Peyer's patch (tissue), 4 donors: ENCODE data around the gene OXCT1.

ENCODE experiments used
- POLR2A ChIP-seq, 2 donors: fragments of 450-650 bp; IDR thresholded peaks; one replicate each; pipeline ENCODE4 v1.5.1; 2017; ENCODE audit warnings: antibody characterized with exemption in 2 of 2, mild to moderate bottlenecking in 2 of 2, moderate library complexity in 2 of 2
- TF ChIP-seq, protein P1 (sequence below), 6 experiments: fragments of 450-650 bp in 4 of 6; fragments of 200-600 bp in 2 of 6; sonication (generic) in 1 of 6; IDR thresholded peaks; one replicate each; pipeline ENCODE4 v1.5.1; 2017 to 2019; ENCODE audit warnings: antibody characterized with exemption in 6 of 6, mild to moderate bottlenecking in 3 of 6, moderate library complexity in 1 of 6

DNA sequence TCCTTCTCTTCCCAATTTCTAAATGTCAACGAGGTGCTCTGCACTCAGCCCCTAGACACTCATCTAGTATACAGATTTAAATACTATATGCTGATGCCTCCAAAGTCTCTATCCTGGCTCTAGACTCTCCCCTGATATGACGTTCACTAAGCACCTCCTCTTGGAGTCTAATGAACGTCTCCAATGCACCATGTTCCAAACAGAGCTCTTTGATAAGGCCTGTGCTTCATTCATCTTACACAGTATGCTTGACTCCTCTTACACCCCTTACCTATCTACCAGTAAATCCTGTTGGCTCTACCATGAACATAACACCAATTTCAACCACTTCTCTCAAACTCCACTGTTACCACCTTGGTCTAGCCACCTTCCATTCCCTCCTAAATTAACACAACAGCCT, 25.7 kb downstream of the OXCT1 start:
- TF ChIP-seq, protein P1, sequence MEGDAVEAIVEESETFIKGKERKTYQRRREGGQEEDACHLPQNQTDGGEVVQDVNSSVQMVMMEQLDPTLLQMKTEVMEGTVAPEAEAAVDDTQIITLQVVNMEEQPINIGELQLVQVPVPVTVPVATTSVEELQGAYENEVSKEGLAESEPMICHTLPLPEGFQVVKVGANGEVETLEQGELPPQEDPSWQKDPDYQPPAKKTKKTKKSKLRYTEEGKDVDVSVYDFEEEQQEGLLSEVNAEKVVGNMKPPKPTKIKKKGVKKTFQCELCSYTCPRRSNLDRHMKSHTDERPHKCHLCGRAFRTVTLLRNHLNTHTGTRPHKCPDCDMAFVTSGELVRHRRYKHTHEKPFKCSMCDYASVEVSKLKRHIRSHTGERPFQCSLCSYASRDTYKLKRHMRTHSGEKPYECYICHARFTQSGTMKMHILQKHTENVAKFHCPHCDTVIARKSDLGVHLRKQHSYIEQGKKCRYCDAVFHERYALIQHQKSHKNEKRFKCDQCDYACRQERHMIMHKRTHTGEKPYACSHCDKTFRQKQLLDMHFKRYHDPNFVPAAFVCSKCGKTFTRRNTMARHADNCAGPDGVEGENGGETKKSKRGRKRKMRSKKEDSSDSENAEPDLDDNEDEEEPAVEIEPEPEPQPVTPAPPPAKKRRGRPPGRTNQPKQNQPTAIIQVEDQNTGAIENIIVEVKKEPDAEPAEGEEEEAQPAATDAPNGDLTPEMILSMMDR (IDR thresholded peaks at IDR 0.05), result no peak
- TF ChIP-seq POLR2A (IDR thresholded peaks at IDR 0.05), result no peak
